Right atrium auricular region (tissue), 2 donors: ENCODE data around the gene HSPH1. TPM values are rescaled to one million over a fixed set of nuclear protein-coding genes. Genes with fewer than 3 reads are reported as not detected.
A peak's percentile ranks its signal among the peaks of the same experiment; 100 is the strongest.

Experiments used
- DNase-seq: peaks from one replicate; pipeline ENCODE4 v3.0.0-alpha.2; 2019; ENCODE audit warnings: low spot score
- H3K27ac ChIP-seq, 2 donors: fragments of 200-600 bp; sonication (generic); 1 replicate in 1 of 2; 2 replicates in 1 of 2; pipeline ENCODE4 v1.5.1; 2016 to 2019
- H3K27me3 ChIP-seq, 2 donors: fragments of 200-600 bp; sonication (generic); one replicate each; pipeline versions ENCODE4 v1.5.1 to v1.6.0; 2017 to 2019
- H3K36me3 ChIP-seq: fragments of 200-600 bp; sonication (generic); one replicate; pipeline ENCODE4 v1.5.1; 2016
- H3K4me1 ChIP-seq, 2 donors: fragments of 200-600 bp; sonication (generic); one replicate each; pipeline versions ENCODE4 v1.5.1 to v1.6.0; 2017 to 2019
- H3K4me3 ChIP-seq, 2 donors: fragments of 200-600 bp; sonication (generic); 1 replicate in 1 of 2; 2 replicates in 1 of 2; pipeline ENCODE4 v1.5.1; 2017 to 2019; ENCODE audit warnings: mild to moderate bottlenecking in 1 of 2, moderate library complexity in 1 of 2
- H3K9me3 ChIP-seq, 2 donors: fragments of 200-600 bp; sonication (generic); one replicate each; pipeline ENCODE4 v1.5.1; 2019
- total RNA-seq, 2 donors: library from RNA; depleted of rRNA; stranded (reverse); fragments of >200 nt; gene quantifications; one replicate each; pipeline ENCODE4 v1.1.0, GENCODE V29; 2016
- TF ChIP-seq, protein P1 (sequence below), 2 donors: fragments of 200-600 bp; sonication (generic); IDR thresholded peaks; one replicate each; pipeline ENCODE4 v1.5.1; 2019; ENCODE audit warnings: antibody characterized with exemption in 2 of 2

HSPH1 gene
- total RNA-seq, 2 donors from 2014 or later = 30.7 to 31.7 TPM

DNA sequence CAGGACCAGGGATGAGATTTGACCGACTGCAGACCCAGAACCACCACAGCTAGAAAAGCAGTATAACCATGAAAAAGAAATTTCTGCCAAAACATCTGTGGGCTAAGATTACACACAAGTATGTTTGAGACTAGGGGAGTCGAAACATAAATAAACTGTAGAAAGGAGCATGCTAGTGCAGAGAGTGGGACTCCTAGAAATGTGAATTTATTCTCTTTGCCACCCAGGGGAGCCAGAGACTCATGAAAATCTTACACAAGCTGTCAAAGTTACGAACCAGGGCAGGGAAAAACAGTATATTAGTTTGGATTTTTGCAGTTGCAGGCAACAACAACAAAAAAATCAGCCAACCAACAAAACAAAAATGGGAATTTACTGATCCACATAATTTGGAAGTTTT, 12.3 kb upstream of the HSPH1 start:
- no peaks in the 10 kb centered on the region for H3K4me1 ChIP-seq
- DNase-seq = no peak
- TF ChIP-seq, protein P1, sequence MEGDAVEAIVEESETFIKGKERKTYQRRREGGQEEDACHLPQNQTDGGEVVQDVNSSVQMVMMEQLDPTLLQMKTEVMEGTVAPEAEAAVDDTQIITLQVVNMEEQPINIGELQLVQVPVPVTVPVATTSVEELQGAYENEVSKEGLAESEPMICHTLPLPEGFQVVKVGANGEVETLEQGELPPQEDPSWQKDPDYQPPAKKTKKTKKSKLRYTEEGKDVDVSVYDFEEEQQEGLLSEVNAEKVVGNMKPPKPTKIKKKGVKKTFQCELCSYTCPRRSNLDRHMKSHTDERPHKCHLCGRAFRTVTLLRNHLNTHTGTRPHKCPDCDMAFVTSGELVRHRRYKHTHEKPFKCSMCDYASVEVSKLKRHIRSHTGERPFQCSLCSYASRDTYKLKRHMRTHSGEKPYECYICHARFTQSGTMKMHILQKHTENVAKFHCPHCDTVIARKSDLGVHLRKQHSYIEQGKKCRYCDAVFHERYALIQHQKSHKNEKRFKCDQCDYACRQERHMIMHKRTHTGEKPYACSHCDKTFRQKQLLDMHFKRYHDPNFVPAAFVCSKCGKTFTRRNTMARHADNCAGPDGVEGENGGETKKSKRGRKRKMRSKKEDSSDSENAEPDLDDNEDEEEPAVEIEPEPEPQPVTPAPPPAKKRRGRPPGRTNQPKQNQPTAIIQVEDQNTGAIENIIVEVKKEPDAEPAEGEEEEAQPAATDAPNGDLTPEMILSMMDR (IDR thresholded peaks at IDR 0.05) = peak in 1 of 2 donors; percentile 43
- no peaks in the 10 kb centered on the region for H3K9me3 ChIP-seq
- H3K27me3 ChIP-seq = no peaks in the 10 kb centered on the region
- no peak overlapping the region for H3K27ac ChIP-seq
- no peak overlapping the region for H3K4me3 ChIP-seq
- H3K36me3 ChIP-seq = no peaks in the 10 kb centered on the region

DNA sequence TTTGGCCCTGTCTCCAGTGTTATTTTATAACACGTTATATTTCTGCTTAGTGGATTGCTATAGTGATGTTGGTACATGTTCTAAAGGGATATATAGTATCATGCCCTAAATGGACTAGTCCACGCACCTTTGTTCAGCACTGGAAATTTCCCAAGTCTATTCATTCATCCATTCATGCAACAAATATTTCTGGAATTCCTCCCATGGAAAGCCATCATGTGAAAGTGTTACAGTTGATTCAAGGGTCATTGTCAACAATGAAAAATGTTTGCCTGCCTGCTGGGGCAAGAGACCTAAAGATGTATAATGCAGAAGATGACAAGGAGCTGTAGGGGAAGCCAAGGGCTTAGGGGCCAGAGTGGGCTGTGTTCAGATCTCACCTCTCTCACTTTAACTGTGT, 10.8 kb upstream of the HSPH1 start:
- Histone ChIP-seq H3K4me3 (no peak overlapping the region), H3K9me3 (no peaks in the 10 kb centered on the region), H3K4me1 (no peaks in the 10 kb centered on the region), H3K36me3 (no peaks in the 10 kb centered on the region), H3K27ac (no peak overlapping the region), H3K27me3 (no peaks in the 10 kb centered on the region)
- no peak for DNase-seq
- TF ChIP-seq, protein P1 (IDR thresholded peaks at IDR 0.05) = no peak

DNA sequence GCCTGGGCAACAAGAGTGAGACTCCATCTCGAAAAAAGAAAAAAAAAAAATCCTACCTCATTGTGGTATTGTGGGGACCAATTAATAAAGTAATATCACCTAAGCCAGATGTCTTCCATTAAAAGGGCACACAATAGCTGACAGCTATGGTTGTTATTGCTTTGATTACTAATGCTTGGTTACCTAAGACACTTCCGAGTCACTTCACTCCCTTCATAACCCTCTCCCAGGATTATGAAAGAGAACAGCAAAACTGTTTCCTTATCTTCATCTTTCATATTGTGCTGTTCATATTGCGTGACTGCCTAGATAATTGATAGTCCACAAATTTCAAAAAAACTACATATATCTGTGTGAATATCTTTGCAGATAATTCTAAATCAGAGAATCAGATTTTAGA, 10.3 kb upstream of the HSPH1 start:
- Histone ChIP-seq H3K4me3 (no peak overlapping the region), H3K4me1 (no peaks in the 10 kb centered on the region), H3K9me3 (no peaks in the 10 kb centered on the region), H3K27me3 (no peaks in the 10 kb centered on the region), H3K36me3 (no peaks in the 10 kb centered on the region), H3K27ac (no peak overlapping the region)
- TF ChIP-seq, protein P1 (IDR thresholded peaks at IDR 0.05) = no peak
- DNase-seq = no peak

DNA sequence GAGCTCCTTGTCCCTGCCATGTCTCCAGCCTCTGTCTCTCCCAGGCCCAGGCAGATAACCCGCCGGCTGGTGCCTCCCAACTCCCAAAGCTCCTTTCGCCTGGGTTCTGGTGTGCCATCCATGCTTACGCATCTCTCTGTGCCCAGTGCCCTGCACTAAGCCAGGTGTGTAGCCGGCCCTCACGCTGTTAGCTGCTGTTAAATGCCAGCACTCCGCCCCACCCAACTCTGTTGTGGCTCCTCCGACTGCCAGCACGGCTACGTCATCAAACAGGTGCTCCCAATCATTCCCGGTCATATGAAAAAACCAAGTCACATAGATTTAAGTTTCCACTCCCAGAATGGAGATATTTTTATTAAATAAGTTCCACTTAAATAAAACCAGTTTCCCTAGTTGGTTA, 7.0 kb upstream of the HSPH1 start:
- no peak for DNase-seq
- Histone ChIP-seq H3K27me3 (no peaks in the 10 kb centered on the region), H3K9me3 (no peaks in the 10 kb centered on the region), H3K4me3 (no peak overlapping the region), H3K36me3 (no peaks in the 10 kb centered on the region), H3K27ac (no peak overlapping the region), H3K4me1 (no peaks in the 10 kb centered on the region)
- TF ChIP-seq, protein P1 (IDR thresholded peaks at IDR 0.05) = no peak

DNA sequence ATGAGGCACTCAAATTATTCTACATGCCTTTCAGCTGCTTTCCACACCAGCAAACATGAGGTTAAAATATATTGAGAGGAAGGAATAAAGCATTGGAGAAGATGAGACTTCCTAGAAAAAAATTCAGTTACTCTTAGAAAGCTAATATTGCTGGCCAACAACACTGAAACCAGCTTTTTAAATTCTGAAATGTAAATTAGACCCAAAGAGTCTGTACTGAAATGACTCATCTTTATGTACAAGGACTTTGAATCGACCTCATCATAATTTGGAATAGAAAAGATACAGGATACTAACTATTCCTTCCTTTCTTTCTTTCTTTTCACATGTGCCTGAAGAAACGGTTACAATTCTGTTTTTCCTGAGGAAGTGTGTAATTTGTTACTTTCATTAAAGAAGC, 6.5 kb upstream of the HSPH1 start:
- H3K36me3 ChIP-seq = no peaks in the 10 kb centered on the region
- H3K9me3 ChIP-seq = no peaks in the 10 kb centered on the region
- H3K27ac ChIP-seq = no peak overlapping the region
- TF ChIP-seq, protein P1 (IDR thresholded peaks at IDR 0.05) = no peak
- no peaks in the 10 kb centered on the region for H3K27me3 ChIP-seq
- H3K4me3 ChIP-seq = no peak overlapping the region
- no peak for DNase-seq
- peaks cover 0 to 4% of the 10 kb centered on the region in 2 donors for H3K4me1 ChIP-seq

DNA sequence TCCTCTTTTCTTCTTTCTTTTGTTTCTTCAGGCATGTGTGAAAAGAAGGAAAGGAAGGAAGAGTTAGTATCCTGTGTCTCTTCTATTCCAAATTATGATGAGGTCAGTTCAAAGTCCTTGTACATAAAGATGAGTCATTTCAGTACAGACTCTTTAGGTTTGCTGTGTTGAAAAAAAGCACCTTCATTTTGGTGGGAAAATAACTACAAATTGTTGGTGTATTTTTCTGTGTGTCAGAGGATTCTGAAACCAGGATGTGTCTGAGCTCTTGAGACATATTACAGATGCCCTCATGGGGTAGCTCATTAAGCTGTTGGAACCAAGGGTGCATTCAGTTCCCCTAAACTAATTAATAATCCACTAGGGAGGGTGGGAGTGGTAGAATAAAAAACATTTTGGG, 5.8 kb upstream of the HSPH1 start:
- H3K36me3 ChIP-seq = no peaks in the 10 kb centered on the region
- TF ChIP-seq, protein P1 (IDR thresholded peaks at IDR 0.05) = no peak
- peaks cover 0 to 8% of the 10 kb centered on the region in 2 donors for H3K4me1 ChIP-seq
- DNase-seq = no peak
- no peak overlapping the region for H3K27ac ChIP-seq
- H3K9me3 ChIP-seq = no peaks in the 10 kb centered on the region
- H3K27me3 ChIP-seq = no peaks in the 10 kb centered on the region
- no peak overlapping the region for H3K4me3 ChIP-seq
